Activated CD4-positive, CD25-positive, alpha-beta regulatory T cell treated with anti-CD3 and anti-CD28 coated beads, Interleukin-2, amount 50 U/mL, for 72 hours (primary cell): ENCODE data around the gene PIGC.

ENCODE experiments used
- DNase-seq: peaks from one replicate; pipeline ENCODE4 v3.0.0; 2021

Gene PIGC

GRCh38 chr1:172427191-172427590, 16.7 kb downstream of the PIGC start:
- no peak for DNase-seq

- no peak for DNase-seq
These were observed 18.5 kb downstream of the PIGC start for GRCh38 chr1:172425339-172425738.

GRCh38 chr1:172423336-172423735, 20.5 kb downstream of the PIGC start:
- no peak for DNase-seq

- no peak for DNase-seq
These were observed 21.8 kb downstream of the PIGC start for GRCh38 chr1:172421974-172422604.

GRCh38 chr1:172420385-172420784, 23.5 kb downstream of the PIGC start, which contains the start of gene C1orf105:
Gene C1orf105 (plus strand): TSS chr1:172420685. CDS start chr1:172420886, 201 bp downstream.
- DNase-seq = no peak

- no peak for DNase-seq
These were observed 26.3 kb downstream of the PIGC start for GRCh38 chr1:172417557-172417956.

- no peak for DNase-seq
These were observed 27.3 kb downstream of the PIGC start for GRCh38 chr1:172416496-172417035.

GRCh38 chr1:172414331-172414730, 29.5 kb downstream of the PIGC start:
- no peak for DNase-seq

- no peak for DNase-seq
These were observed 32.0 kb downstream of the PIGC start for GRCh38 chr1:172411791-172412338.

- DNase-seq = no peak
These were observed 33.8 kb downstream of the PIGC start for GRCh38 chr1:172410027-172410426.

GRCh38 chr1:172408958-172409357, 34.9 kb downstream of the PIGC start:
- DNase-seq = no peak

- DNase-seq = no peak
These were observed 36.9 kb downstream of the PIGC start for GRCh38 chr1:172406968-172407367.

GRCh38 chr1:172405912-172406311, 38.0 kb downstream of the PIGC start:
- no peak for DNase-seq

GRCh38 chr1:172404121-172404520, 39.7 kb downstream of the PIGC start:
- DNase-seq = no peak

GRCh38 chr1:172402878-172403569, 40.8 kb downstream of the PIGC start:
- DNase-seq = no peak

- DNase-seq = no peak
These were observed 42.0 kb downstream of the PIGC start for GRCh38 chr1:172401892-172402291.

- no peak for DNase-seq
These were observed 42.4 kb downstream of the PIGC start for GRCh38 chr1:172401477-172401876.

- no peak for DNase-seq
These were observed 43.2 kb downstream of the PIGC start for GRCh38 chr1:172400722-172401105.

GRCh38 chr1:172399756-172400721, 43.8 kb downstream of the PIGC start:
- no peak for DNase-seq

- no peak for DNase-seq
These were observed 44.7 kb downstream of the PIGC start for GRCh38 chr1:172398970-172399755.

GRCh38 chr1:172398193-172398592, 45.7 kb downstream of the PIGC start:
- DNase-seq = no peak

GRCh38 chr1:172397633-172398032, 46.2 kb downstream of the PIGC start:
- DNase-seq = no peak
